Mesendoderm (in vitro differentiated cells): ENCODE measurements around the gene NRL.

ENCODE experiments used
- DNase-seq: peaks from one replicate; pipeline ENCODE4 v3.0.0; 2013
- H2AK5ac ChIP-seq: 2 replicates; pipeline ENCODE4 v1.6.1; 2013; ENCODE audit warnings: low read length, inconsistent platforms
- H2BK120ac ChIP-seq: 2 replicates; pipeline ENCODE4 v1.6.1; 2013; ENCODE audit warnings: low read depth, mild to moderate bottlenecking, low read length, moderate library complexity, mixed read lengths
- H2BK15ac ChIP-seq: replicated peaks from 2 replicates; pipeline ENCODE4 v1.6.1; 2013; ENCODE audit warnings: low read depth, mild to moderate bottlenecking, moderate library complexity
- H2BK5ac ChIP-seq: 2 replicates; pipeline ENCODE4 v1.6.1; 2013; ENCODE audit warnings: low read length, inconsistent platforms
- H3K18ac ChIP-seq: 2 replicates; pipeline ENCODE4 v1.6.1; 2013; ENCODE audit warnings: mild to moderate bottlenecking, low read length, mixed read lengths
- H3K23ac ChIP-seq: one replicate; pipeline ENCODE4 v1.6.1; 2013; ENCODE audit warnings: low read length
- H3K27ac ChIP-seq: 2 replicates; pipeline ENCODE4 v1.5.1; 2013; ENCODE audit warnings: low read depth, mild to moderate bottlenecking, inconsistent platforms, low read length, moderate library complexity
- H3K27me3 ChIP-seq: 2 replicates; pipeline ENCODE4 v1.6.1; 2013; ENCODE audit warnings: low read length, control low read depth, mild to moderate bottlenecking, inconsistent platforms; ENCODE audit not compliant: insufficient read depth, poor library complexity
- H3K36me3 ChIP-seq: 2 replicates; pipeline ENCODE4 v1.6.1; 2013; ENCODE audit warnings: low read length, inconsistent platforms; ENCODE audit not compliant: control insufficient read depth, insufficient read depth
- H3K4ac ChIP-seq: one replicate; pipeline ENCODE4 v1.6.1; 2013; ENCODE audit warnings: low read depth, mild to moderate bottlenecking, low read length, moderate library complexity
- H3K4me1 ChIP-seq: 2 replicates; pipeline ENCODE4 v1.6.1; 2013; ENCODE audit warnings: low read depth, low read length, inconsistent platforms; ENCODE audit not compliant: control insufficient read depth
- H3K4me2 ChIP-seq: 2 replicates; pipeline ENCODE4 v1.6.1; 2013; ENCODE audit warnings: low read length
- H3K4me3 ChIP-seq: 2 replicates; pipeline ENCODE4 v1.5.1; 2013; ENCODE audit warnings: mild to moderate bottlenecking, low read length
- H3K56ac ChIP-seq: one replicate; pipeline ENCODE4 v1.6.1; 2013; ENCODE audit warnings: low read length
- H3K79me1 ChIP-seq: 2 replicates; pipeline ENCODE4 v1.6.1; 2013; ENCODE audit warnings: low read length, inconsistent platforms
- H3K79me2 ChIP-seq: 2 replicates; pipeline ENCODE4 v1.6.1; 2013; ENCODE audit warnings: mild to moderate bottlenecking, low read length; ENCODE audit not compliant: control insufficient read depth, insufficient read depth
- H3K9ac ChIP-seq: 2 replicates; pipeline ENCODE4 v1.6.1; 2013; ENCODE audit warnings: low read length, inconsistent platforms
- H4K5ac ChIP-seq: one replicate; pipeline ENCODE4 v1.6.1; 2013; ENCODE audit warnings: low read length
- H4K8ac ChIP-seq: one replicate; pipeline ENCODE4 v1.6.1; 2013; ENCODE audit warnings: low read depth, mild to moderate bottlenecking, control low read depth, low read length, moderate library complexity
- WGBS: extraction: QIAGEN DNeasy Blood & Tissue Kit; methylation state at CpG from one replicate; pipeline ENCODE4 v1.1.7; 2013; ENCODE audit warnings: low lambda C conversion rate, missing lambda C conversion rate; ENCODE audit not compliant: insufficient coverage; ENCODE audit errors: extremely low coverage; 5-methylcytosine and 5-hydroxymethylcytosine counted together

The NRL gene

GRCh38 chr14:24068711-24069410 lies 45.9 kb downstream of the NRL start:
- Histone ChIP-seq H3K27me3 (no peaks in the 10 kb centered on the region), H3K79me2 (no peaks in the 10 kb centered on the region), H4K5ac (no peak overlapping the region), H3K4me2 (no peak overlapping the region), H3K27ac (no peak overlapping the region), H3K23ac (no peak overlapping the region), H3K4me1 (no peaks in the 10 kb centered on the region), H3K36me3 (no peaks in the 10 kb centered on the region), H3K9ac (no peak overlapping the region), H2AK5ac (no peak overlapping the region), H3K4ac (no peak overlapping the region), H3K18ac (no peak overlapping the region), H3K56ac (no peak overlapping the region), H4K8ac (no peak overlapping the region), H2BK120ac (no peak overlapping the region), H2BK5ac (no peak overlapping the region), H3K4me3 (no peak overlapping the region), H3K79me1 (no peaks in the 10 kb centered on the region), H2BK15ac (no peak overlapping the region)
- DNase-seq = no peak
- whole genome bisulfite sequencing = no CpG with 5 or more reads among the region's 10 CpGs

- H3K56ac ChIP-seq = no peak overlapping the region
- H2AK5ac ChIP-seq = no peak overlapping the region
- no peak overlapping the region for H2BK5ac ChIP-seq
- H2BK15ac ChIP-seq = no peak overlapping the region
- no CpG with 5 or more reads among the region's 12 CpGs for WGBS
- H3K23ac ChIP-seq = no peak overlapping the region
- H3K18ac ChIP-seq = no peak overlapping the region
- no peak overlapping the region for H3K4me2 ChIP-seq
- no peak overlapping the region for H4K5ac ChIP-seq
- no peak overlapping the region for H3K4me3 ChIP-seq
- H3K4ac ChIP-seq = no peak overlapping the region
- H3K36me3 ChIP-seq = no peaks in the 10 kb centered on the region
- no peak overlapping the region for H3K27ac ChIP-seq
- H3K79me2 ChIP-seq = no peaks in the 10 kb centered on the region
- H4K8ac ChIP-seq = no peak overlapping the region
- no peaks in the 10 kb centered on the region for H3K27me3 ChIP-seq
- H3K9ac ChIP-seq = no peak overlapping the region
- H3K79me1 ChIP-seq = no peaks in the 10 kb centered on the region
- H3K4me1 ChIP-seq = no peaks in the 10 kb centered on the region
- DNase-seq = no peak
- no peak overlapping the region for H2BK120ac ChIP-seq
These were observed 47.3 kb downstream of the NRL start for GRCh38 chr14:24067133-24068082.

- Histone ChIP-seq H3K27me3 (no peaks in the 10 kb centered on the region), H3K36me3 (no peaks in the 10 kb centered on the region), H4K8ac (no peak overlapping the region), H3K4ac (no peak overlapping the region), H3K27ac (no peak overlapping the region), H3K23ac (no peak overlapping the region), H2BK120ac (no peak overlapping the region), H3K79me2 (no peaks in the 10 kb centered on the region), H3K18ac (no peak overlapping the region), H3K4me3 (no peak overlapping the region), H3K79me1 (no peaks in the 10 kb centered on the region), H4K5ac (no peak overlapping the region), H2BK5ac (no peak overlapping the region), H2AK5ac (no peak overlapping the region), H3K9ac (no peak overlapping the region), H3K4me1 (no peaks in the 10 kb centered on the region), H3K4me2 (no peak overlapping the region), H3K56ac (no peak overlapping the region), H2BK15ac (no peak overlapping the region)
- DNase-seq = no peak
- no CpG with 5 or more reads among the region's 8 CpGs for WGBS
These were observed 48.1 kb downstream of the NRL start for GRCh38 chr14:24066496-24067132.

GRCh38 chr14:24065408-24065807 lies 49.3 kb downstream of the NRL start:
- Histone ChIP-seq H4K5ac (no peak overlapping the region), H3K27ac (no peak overlapping the region), H3K79me2 (no peaks in the 10 kb centered on the region), H2BK120ac (no peak overlapping the region), H2BK15ac (no peak overlapping the region), H3K9ac (no peak overlapping the region), H3K4me2 (no peak overlapping the region), H3K27me3 (no peaks in the 10 kb centered on the region), H3K23ac (no peak overlapping the region), H3K18ac (no peak overlapping the region), H3K4me3 (no peak overlapping the region), H3K4me1 (no peaks in the 10 kb centered on the region), H4K8ac (no peak overlapping the region), H2AK5ac (no peak overlapping the region), H3K56ac (no peak overlapping the region), H2BK5ac (no peak overlapping the region), H3K4ac (no peak overlapping the region), H3K79me1 (no peaks in the 10 kb centered on the region), H3K36me3 (no peaks in the 10 kb centered on the region)
- no peak for DNase-seq
- WGBS = no CpG with 5 or more reads among the region's 8 CpGs

- Histone ChIP-seq H3K4me3 (no peak overlapping the region), H3K23ac (no peak overlapping the region), H3K27ac (no peak overlapping the region), H3K4ac (no peak overlapping the region), H2BK15ac (no peak overlapping the region), H3K36me3 (no peaks in the 10 kb centered on the region), H3K4me2 (no peak overlapping the region), H3K9ac (no peak overlapping the region), H3K4me1 (no peaks in the 10 kb centered on the region), H2BK120ac (no peak overlapping the region), H4K8ac (no peak overlapping the region), H3K79me2 (no peaks in the 10 kb centered on the region), H4K5ac (no peak overlapping the region), H2BK5ac (no peak overlapping the region), H3K79me1 (no peaks in the 10 kb centered on the region), H3K27me3 (no peaks in the 10 kb centered on the region), H3K18ac (no peak overlapping the region), H2AK5ac (no peak overlapping the region), H3K56ac (no peak overlapping the region)
- no CpG with 5 or more reads among the region's 15 CpGs for WGBS
- DNase-seq = no peak
These were observed 49.9 kb downstream of the NRL start for GRCh38 chr14:24064856-24065255.
